ENCODE measurements around the gene MAP4K3.

Gene MAP4K3

DNA sequence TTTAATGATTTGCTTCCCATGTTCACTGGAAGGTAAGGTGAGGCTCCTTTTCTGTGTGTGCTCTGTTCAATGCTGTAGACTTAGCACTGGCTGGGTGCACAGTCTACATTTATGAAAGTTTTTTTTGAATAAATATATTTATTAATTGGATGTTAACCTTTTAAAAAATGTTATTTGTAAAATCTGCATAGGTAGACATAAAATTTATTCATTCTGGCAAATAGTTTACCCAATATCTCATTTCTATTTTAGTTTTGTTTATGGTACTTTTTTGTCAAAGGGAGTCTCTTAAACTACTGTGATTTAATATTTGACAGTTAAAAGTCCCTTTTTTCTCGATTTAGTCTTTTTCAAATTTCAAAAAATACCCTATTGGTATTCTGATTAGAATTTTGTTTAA, 213.2 kb downstream of the MAP4K3 start:
- Histone ChIP-seq H3K36me3 (ENCODE audit: insufficient read depth, low read depth, low read length) (no peaks in the 10 kb centered on the region), H3K9ac (ENCODE audit: low read depth, low read length) (no peak overlapping the region), H3K27me3 (ENCODE audit: insufficient read depth, low read length) (no peaks in the 10 kb centered on the region), H3K27ac (ENCODE audit: low read length) (no peak overlapping the region), H3K4me3 (ENCODE audit: low read length) (no peak overlapping the region), H3K4me1 (ENCODE audit: insufficient read depth, low read length) (peaks cover 20% of the 10 kb centered on the region), H3K9me3 (ENCODE audit: insufficient read depth, low read depth, low read length) (no peaks in the 10 kb centered on the region)

DNA sequence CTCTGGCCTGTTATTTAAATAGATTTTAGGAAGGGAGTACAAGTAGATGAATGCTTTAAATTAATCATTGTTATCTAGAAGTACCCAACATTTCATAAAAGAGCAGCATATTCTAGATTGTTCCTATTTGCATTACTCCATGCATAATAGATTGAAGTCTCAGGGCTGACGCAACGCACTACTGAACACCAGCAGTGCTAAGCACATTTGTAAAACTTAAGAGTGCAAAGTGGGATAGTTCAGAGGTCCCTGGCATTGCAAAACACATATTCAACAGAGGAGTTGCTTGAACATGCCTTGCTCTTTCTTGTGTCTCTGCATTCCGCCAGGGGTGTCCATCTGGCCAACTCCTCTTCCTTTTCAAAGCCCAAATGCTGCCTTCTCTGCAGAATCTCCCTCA, 215.6 kb downstream of the MAP4K3 start:
- Histone ChIP-seq H3K27ac (ENCODE audit: low read length) (no peak overlapping the region), H3K27me3 (ENCODE audit: insufficient read depth, low read length) (no peaks in the 10 kb centered on the region), H3K4me1 (ENCODE audit: insufficient read depth, low read length) (peaks cover 8% of the 10 kb centered on the region; the same call in 1 of the 2 replicates), H3K4me3 (ENCODE audit: low read length) (no peak overlapping the region), H3K9me3 (ENCODE audit: insufficient read depth, low read depth, low read length) (no peaks in the 10 kb centered on the region), H3K36me3 (ENCODE audit: insufficient read depth, low read depth, low read length) (no peaks in the 10 kb centered on the region), H3K9ac (ENCODE audit: low read depth, low read length) (no peak overlapping the region)

DNA sequence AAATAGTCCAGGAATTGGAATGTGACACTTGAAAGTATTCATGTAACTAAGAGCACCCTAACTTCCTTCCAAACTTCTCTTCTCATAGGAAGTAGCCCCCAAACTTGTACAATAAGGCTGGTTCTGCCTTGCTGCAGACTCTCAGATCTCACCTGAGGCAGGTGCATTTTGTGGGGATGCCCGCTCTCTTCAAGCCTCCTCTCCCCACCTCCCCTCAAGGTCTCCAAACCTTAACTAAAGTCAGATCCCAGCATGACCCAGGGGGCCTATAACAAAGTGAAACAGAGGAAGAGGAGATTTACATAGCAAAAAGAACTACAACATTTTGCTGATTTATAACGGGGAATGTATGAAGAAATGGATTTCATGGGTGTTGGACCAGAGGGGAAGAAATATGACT, 216.9 kb downstream of the MAP4K3 start:
- Histone ChIP-seq H3K9me3 (ENCODE audit: insufficient read depth, low read depth, low read length) (no peaks in the 10 kb centered on the region), H3K4me3 (ENCODE audit: low read length) (no peak overlapping the region), H3K36me3 (ENCODE audit: insufficient read depth, low read depth, low read length) (no peaks in the 10 kb centered on the region), H3K4me1 (ENCODE audit: insufficient read depth, low read length) (peaks cover 8% of the 10 kb centered on the region; the same call in 1 of the 2 replicates), H3K9ac (ENCODE audit: low read depth, low read length) (no peak overlapping the region), H3K27me3 (ENCODE audit: insufficient read depth, low read length) (no peaks in the 10 kb centered on the region), H3K27ac (ENCODE audit: low read length) (no peak overlapping the region)

DNA sequence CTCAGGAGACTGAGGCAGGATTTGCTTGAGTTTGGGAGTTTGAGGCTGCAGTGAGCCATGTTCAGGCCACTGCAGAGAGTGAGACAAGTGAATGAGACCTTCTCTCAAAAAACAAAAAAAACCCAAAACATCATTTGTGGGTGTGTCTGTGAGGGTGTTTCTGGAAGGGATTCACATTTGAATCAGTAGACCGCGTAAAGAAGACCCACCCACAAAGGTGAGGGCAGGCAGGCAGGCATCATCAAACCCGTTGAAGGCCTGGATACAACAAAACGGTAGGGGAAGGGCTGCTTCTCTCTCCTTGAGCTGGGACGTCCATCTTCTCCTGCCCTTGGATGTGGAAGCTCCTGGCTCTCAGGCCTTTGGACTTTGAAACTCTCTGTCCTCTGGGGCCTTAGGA, 218.7 kb downstream of the MAP4K3 start:
- no peak overlapping the region for H3K27ac ChIP-seq (ENCODE audit: low read length)
- H3K36me3 ChIP-seq (ENCODE audit: insufficient read depth, low read depth, low read length), result no peaks in the 10 kb centered on the region
- H3K27me3 ChIP-seq (ENCODE audit: insufficient read depth, low read length), result no peaks in the 10 kb centered on the region
- peaks cover 8% of the 10 kb centered on the region; the same call in 1 of the 2 replicates for H3K4me1 ChIP-seq (ENCODE audit: insufficient read depth, low read length)
- H3K9me3 ChIP-seq (ENCODE audit: insufficient read depth, low read depth, low read length), result no peaks in the 10 kb centered on the region
- no peak overlapping the region for H3K9ac ChIP-seq (ENCODE audit: low read depth, low read length)
- no peak overlapping the region for H3K4me3 ChIP-seq (ENCODE audit: low read length)

DNA sequence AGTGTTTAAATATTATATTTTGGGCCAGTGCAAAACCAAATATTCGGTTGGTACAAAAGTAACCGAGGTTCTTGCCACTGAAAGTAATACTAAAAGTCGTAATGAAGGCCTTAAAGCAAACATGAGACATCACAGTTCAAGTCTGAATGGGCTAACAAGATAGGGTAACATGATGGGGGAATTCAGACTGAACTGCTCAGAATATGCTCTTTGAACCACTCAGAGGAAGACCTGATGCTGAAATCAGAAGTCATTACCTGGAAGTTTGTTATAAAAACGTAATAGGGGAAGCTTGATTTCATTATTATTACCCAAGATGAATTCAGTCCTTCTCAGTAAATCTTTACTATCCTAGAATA, 219.9 kb downstream of the MAP4K3 start:
- Histone ChIP-seq H3K4me1 (ENCODE audit: insufficient read depth, low read length) (peaks cover 8% of the 10 kb centered on the region; the same call in 1 of the 2 replicates), H3K4me3 (ENCODE audit: low read length) (no peak overlapping the region), H3K36me3 (ENCODE audit: insufficient read depth, low read depth, low read length) (no peaks in the 10 kb centered on the region), H3K27me3 (ENCODE audit: insufficient read depth, low read length) (no peaks in the 10 kb centered on the region), H3K9me3 (ENCODE audit: insufficient read depth, low read depth, low read length) (no peaks in the 10 kb centered on the region), H3K27ac (ENCODE audit: low read length) (no peak overlapping the region), H3K9ac (ENCODE audit: low read depth, low read length) (no peak overlapping the region)

DNA sequence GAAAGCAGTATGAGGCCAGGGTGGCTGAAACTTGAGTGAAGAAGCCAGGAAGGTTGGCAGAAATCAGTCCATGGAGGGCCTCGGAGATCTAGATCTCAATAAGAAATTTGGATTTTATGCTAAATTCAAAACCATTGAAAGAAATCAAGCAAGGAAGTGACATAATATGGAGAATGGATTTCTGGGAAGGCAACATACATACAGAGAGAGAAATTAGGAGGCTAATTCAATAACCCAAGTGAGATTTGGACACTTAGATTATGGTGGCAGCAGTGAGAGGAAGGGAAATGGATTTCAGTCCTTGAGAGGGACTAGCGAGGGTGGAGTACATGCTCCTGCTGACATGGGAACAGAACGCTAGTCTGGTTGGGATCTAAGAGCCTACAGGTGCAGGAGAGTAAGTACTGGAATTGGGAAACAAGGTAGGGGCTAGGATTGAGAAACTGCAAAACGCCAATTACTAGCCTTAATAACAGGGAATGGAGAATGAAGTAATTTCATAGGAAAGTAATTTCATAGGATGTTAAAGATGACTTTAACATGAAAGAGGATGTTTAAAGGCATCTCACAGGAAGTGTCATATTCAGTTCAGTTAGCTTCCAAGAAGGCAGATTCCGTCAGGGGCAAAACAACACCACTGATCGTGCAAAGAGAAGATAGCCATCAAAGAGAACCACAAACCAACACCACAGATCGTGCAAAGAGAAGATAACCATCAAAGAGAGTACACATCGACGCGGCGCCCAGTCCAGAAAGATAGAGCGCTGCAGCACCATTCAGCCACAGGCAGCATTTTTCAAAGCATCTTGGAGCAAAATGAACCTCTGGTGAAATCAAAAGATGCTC, 220.5 kb downstream of the MAP4K3 start:
- H3K9me3 ChIP-seq (ENCODE audit: insufficient read depth, low read depth, low read length), result no peaks in the 10 kb centered on the region
- no peaks in the 10 kb centered on the region for H3K36me3 ChIP-seq (ENCODE audit: insufficient read depth, low read depth, low read length)
- H3K4me1 ChIP-seq (ENCODE audit: insufficient read depth, low read length), result peaks cover 8% of the 10 kb centered on the region; the same call in 1 of the 2 replicates
- H3K27me3 ChIP-seq (ENCODE audit: insufficient read depth, low read length), result no peaks in the 10 kb centered on the region
- no peak overlapping the region for H3K27ac ChIP-seq (ENCODE audit: low read length)
- no peak overlapping the region for H3K9ac ChIP-seq (ENCODE audit: low read depth, low read length)
- H3K4me3 ChIP-seq (ENCODE audit: low read length), result no peak overlapping the region

DNA sequence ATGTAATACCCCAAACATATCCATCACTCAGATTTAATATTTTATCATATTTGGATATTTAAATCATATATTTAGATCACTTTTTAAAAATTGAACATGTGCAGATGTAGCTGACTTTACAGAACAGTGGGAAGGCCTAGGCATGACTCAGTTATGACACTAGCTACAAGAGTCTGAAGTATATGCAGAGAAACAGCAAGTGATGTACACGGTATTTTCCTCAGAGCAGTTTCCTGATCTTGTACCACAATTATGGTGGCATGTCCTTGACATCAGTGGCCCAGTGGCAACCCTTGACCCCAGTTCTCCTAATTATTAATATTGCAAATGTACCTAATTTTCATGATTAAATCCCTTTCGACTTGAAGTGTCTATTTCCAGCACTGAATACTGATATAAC, 221.5 kb downstream of the MAP4K3 start:
- Histone ChIP-seq H3K9ac (ENCODE audit: low read depth, low read length) (no peak overlapping the region), H3K36me3 (ENCODE audit: insufficient read depth, low read depth, low read length) (no peaks in the 10 kb centered on the region), H3K27ac (ENCODE audit: low read length) (no peak overlapping the region), H3K27me3 (ENCODE audit: insufficient read depth, low read length) (no peaks in the 10 kb centered on the region), H3K4me3 (ENCODE audit: low read length) (no peak overlapping the region), H3K9me3 (ENCODE audit: insufficient read depth, low read depth, low read length) (no peaks in the 10 kb centered on the region), H3K4me1 (ENCODE audit: insufficient read depth, low read length) (peaks cover 8% of the 10 kb centered on the region; the same call in 1 of the 2 replicates)

DNA sequence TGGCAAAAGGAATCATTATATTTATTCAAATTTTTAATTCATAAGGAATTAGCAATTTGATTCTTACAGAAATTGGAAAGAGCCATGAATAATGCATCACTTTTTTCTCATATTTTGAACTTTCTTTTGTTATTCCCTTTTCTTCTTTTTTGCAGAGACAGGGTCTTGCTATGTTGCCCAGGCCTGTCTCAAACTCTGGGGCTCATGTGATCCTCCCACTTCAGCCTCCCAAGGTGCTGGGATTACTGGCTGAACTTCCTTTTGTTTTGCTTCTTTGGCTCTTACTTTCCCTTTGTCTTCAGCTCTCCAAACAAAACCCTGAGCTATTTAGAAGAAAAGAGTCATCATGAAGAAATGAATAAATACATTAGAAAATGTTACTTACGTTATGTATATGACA, 224.1 kb downstream of the MAP4K3 start:
- H3K27me3 ChIP-seq (ENCODE audit: insufficient read depth, low read length), result no peaks in the 10 kb centered on the region
- H3K27ac ChIP-seq (ENCODE audit: low read length), result no peak overlapping the region
- H3K36me3 ChIP-seq (ENCODE audit: insufficient read depth, low read depth, low read length), result no peaks in the 10 kb centered on the region
- no peak overlapping the region for H3K4me3 ChIP-seq (ENCODE audit: low read length)
- no peak overlapping the region for H3K9ac ChIP-seq (ENCODE audit: low read depth, low read length)
- no peaks in the 10 kb centered on the region for H3K4me1 ChIP-seq (ENCODE audit: insufficient read depth, low read length)
- H3K9me3 ChIP-seq (ENCODE audit: insufficient read depth, low read depth, low read length), result no peaks in the 10 kb centered on the region

DNA sequence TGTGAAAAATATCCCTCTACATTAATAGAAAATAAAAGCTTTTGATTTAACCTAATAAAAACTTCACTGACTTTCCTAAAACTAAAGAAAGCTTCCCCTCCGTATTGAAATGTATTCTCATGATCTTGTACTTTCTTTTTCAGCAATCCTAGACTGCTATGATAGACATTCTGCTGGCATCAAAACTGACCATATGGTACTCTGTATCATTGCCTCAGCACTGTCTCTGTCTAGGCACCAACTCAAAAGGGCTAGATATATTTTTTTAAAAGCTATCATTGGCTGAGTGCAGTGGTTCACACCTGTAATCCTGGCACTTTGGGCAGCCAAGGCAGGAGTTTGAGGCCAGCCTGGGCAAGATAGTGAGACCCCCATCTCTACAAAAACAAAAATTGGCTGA, 226.2 kb downstream of the MAP4K3 start:
- Histone ChIP-seq H3K4me3 (ENCODE audit: low read length) (no peak overlapping the region), H3K9ac (ENCODE audit: low read depth, low read length) (no peak overlapping the region), H3K27ac (ENCODE audit: low read length) (no peak overlapping the region), H3K27me3 (ENCODE audit: insufficient read depth, low read length) (no peaks in the 10 kb centered on the region), H3K9me3 (ENCODE audit: insufficient read depth, low read depth, low read length) (no peaks in the 10 kb centered on the region), H3K4me1 (ENCODE audit: insufficient read depth, low read length) (no peaks in the 10 kb centered on the region), H3K36me3 (ENCODE audit: insufficient read depth, low read depth, low read length) (no peaks in the 10 kb centered on the region)

DNA sequence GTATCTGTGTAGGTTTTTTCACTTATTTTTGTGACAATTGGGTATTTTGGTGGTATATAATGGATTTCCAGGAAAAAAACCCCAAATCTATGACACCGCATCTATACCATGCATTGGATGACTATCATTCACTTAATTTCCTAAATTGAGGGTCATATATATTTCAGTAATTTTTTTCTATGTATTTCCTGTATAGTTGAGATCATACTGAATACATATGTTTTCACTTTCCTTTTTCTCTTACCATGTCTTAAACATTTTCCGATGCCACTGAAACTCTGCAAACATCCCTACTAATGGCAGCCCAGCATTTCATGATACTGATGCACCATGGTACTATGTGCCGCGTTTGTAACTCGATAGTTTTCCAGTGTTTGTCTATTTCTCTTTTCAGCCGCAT, 233.7 kb downstream of the MAP4K3 start:
- H3K9me3 ChIP-seq (ENCODE audit: insufficient read depth, low read depth, low read length), result no peaks in the 10 kb centered on the region
- no peaks in the 10 kb centered on the region for H3K36me3 ChIP-seq (ENCODE audit: insufficient read depth, low read depth, low read length)
- H3K27ac ChIP-seq (ENCODE audit: low read length), result peak overlapping the region; percentile 51
- no peaks in the 10 kb centered on the region for H3K27me3 ChIP-seq (ENCODE audit: insufficient read depth, low read length)
- peaks cover 13% of the 10 kb centered on the region for H3K4me1 ChIP-seq (ENCODE audit: insufficient read depth, low read length)
- no peak overlapping the region for H3K9ac ChIP-seq (ENCODE audit: low read depth, low read length)
- H3K4me3 ChIP-seq (ENCODE audit: low read length), result no peak overlapping the region

DNA sequence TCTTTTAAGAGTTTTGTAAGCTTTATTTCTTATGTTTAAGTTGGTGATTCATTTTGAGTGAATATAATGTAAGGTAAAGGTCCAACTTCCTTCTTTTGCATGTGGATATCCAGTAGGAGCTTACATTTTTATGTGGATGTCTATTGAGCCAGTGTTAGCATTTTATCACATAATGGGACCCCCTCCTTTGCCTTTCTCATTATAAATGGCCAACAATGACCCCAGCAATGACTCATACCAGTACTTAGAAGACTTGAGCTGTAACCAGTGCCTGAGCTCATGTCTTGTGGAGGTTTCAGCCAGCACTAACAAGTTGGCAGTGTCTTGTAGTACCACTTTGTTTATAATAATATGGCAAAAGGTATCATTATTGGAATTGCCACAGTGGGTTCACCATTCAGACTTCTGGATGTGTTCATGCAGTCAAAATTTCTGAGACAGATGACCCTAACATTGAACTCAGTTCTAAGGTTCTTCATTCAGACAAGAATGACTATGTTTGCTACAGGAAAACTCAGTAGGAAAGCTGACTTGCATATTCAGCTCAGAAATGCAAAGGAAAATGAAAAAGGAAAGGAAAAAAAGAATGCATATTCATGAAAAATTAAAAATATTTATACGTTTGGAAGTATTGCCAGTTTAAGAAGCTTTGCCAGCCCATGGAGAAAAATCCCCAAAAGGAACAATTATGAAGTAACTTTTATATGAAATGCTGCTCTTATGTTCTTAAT, 234.3 kb downstream of the MAP4K3 start:
- H3K4me3 ChIP-seq (ENCODE audit: low read length), result peak overlapping the region; percentile 28; the same call in 1 of the 2 replicates
- H3K36me3 ChIP-seq (ENCODE audit: insufficient read depth, low read depth, low read length), result no peaks in the 10 kb centered on the region
- no peaks in the 10 kb centered on the region for H3K9me3 ChIP-seq (ENCODE audit: insufficient read depth, low read depth, low read length)
- peaks cover 13% of the 10 kb centered on the region for H3K4me1 ChIP-seq (ENCODE audit: insufficient read depth, low read length)
- H3K27me3 ChIP-seq (ENCODE audit: insufficient read depth, low read length), result no peaks in the 10 kb centered on the region
- peak overlapping the region; percentile 14; the same call in 1 of the 2 replicates for H3K9ac ChIP-seq (ENCODE audit: low read depth, low read length)
- H3K27ac ChIP-seq (ENCODE audit: low read length), result no peak overlapping the region

Measured in iPS-20b (cell line).